SU-DHL-6 (cell line): ENCODE data around the gene PLA2G10.
"Not testable (repeated sequence)": the region's sequence is repeated elsewhere in the genome, so short reads cannot be mapped to it uniquely, and the experiment has no call there.

Experiments
- H2AFZ ChIP-seq: fragments of 200-600 bp; sonication (generic); 2 replicates; pipeline ENCODE4 v1.6.1; 2014; ENCODE audit warnings: low read depth, mild to moderate bottlenecking, moderate library complexity, mixed read lengths, antibody characterized with exemption, low read length; ENCODE audit not compliant: severe bottlenecking
- H3F3A ChIP-seq: fragments of 200-600 bp; shearing (Covaris generic); 2 replicates; pipeline ENCODE4 v1.6.0; 2016; ENCODE audit warnings: antibody characterized with exemption, mild to moderate bottlenecking; ENCODE audit not compliant: insufficient read depth
- H3K27ac ChIP-seq: fragments of 200-600 bp; sonication (generic); 2 replicates; pipeline ENCODE4 v1.5.1; 2016; ENCODE audit warnings: low read depth, mild to moderate bottlenecking, low read length, moderate library complexity, mixed read lengths
- H3K27me3 ChIP-seq: fragments of 200-600 bp; sonication (generic), shearing (Covaris generic); 2 replicates; pipeline ENCODE4 v1.6.0; 2014; ENCODE audit warnings: mild to moderate bottlenecking, low read length
- H3K36me3 ChIP-seq: fragments of 200-600 bp; sonication (generic); 2 replicates; pipeline ENCODE4 v1.6.1; 2014; ENCODE audit warnings: mild to moderate bottlenecking, low read length, mixed read lengths
- H3K4me2 ChIP-seq: fragments of 300-600, 200-600 bp; shearing (Covaris generic), sonication (generic); 2 replicates; pipeline ENCODE4 v1.6.0; 2014; ENCODE audit warnings: low read length, low read depth, mild to moderate bottlenecking; ENCODE audit not compliant: poor library complexity, severe bottlenecking
- H3K4me3 ChIP-seq: fragments of 200-600 bp; sonication (generic); 2 replicates; pipeline ENCODE4 v1.5.1; 2014; ENCODE audit warnings: antibody characterized with exemption, low read length, mild to moderate bottlenecking, mixed read lengths; ENCODE audit not compliant: insufficient read depth, poor library complexity, severe bottlenecking
- H3K79me2 ChIP-seq: fragments of 200-600 bp; sonication (generic); 2 replicates; pipeline ENCODE4 v1.6.1; 2014; ENCODE audit warnings: mild to moderate bottlenecking, low read length, moderate library complexity; ENCODE audit not compliant: insufficient read depth
- H3K9ac ChIP-seq: fragments of 200-600 bp; sonication (generic); 2 replicates; pipeline ENCODE4 v1.7.0; 2014; ENCODE audit warnings: mild to moderate bottlenecking, low read length
- H3K9me2 ChIP-seq: fragments of 200-600 bp; sonication (generic); replicated peaks from 2 replicates; pipeline ENCODE4 v1.6.1; 2014; ENCODE audit warnings: low read length; ENCODE audit not compliant: insufficient read depth
- H3K9me3 ChIP-seq: fragments of 200-600 bp; sonication (generic); 2 replicates; pipeline ENCODE4 v1.6.1; 2014; ENCODE audit warnings: low read length, mixed read lengths; ENCODE audit not compliant: insufficient read depth
- H4K20me1 ChIP-seq: fragments of 200-600 bp; sonication (generic); 2 replicates; pipeline ENCODE4 v1.6.1; 2014; ENCODE audit warnings: low read depth, mild to moderate bottlenecking, antibody characterized with exemption, low read length, moderate library complexity, mixed read lengths
- EZH2phosphoT487 ChIP-seq: fragments of 200-600 bp; sonication (generic), shearing (Covaris generic); conservative IDR thresholded peaks from 2 replicates; pipeline ENCODE4 v1.6.1; 2018; ENCODE audit warnings: mild to moderate bottlenecking, antibody characterized with exemption, low read length, moderate library complexity, mixed read lengths
- TF ChIP-seq, protein P1 (sequence below): fragments of 200-600 bp; sonication (generic); IDR thresholded peaks from one replicate; pipeline ENCODE4 v1.5.1; 2017; ENCODE audit warnings: antibody characterized with exemption, mild to moderate bottlenecking, low read length, moderate library complexity; ENCODE audit not compliant: insufficient read depth, poor library complexity, severe bottlenecking

Gene PLA2G10

DNA sequence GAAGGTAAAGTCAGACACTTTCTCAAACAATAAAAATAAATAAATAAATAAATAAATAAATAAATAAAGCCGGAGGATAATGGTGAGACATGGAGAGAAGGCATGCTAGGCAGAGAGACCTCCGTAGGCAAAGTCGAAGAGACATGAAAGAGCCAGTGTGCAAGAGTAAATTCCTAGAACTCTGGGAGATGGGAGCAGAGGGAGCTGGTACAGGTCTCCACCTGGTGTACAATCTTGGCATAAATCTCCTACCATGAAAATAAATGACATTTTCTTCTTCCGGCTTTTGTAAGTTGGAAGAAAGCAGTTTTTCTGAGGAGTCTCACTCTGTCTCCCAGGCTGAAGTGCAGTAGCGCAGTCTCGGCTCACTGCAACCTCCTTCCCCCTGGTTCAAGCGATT is 7.8 kb upstream of the PLA2G10 start:
- H3K27me3 ChIP-seq, H3K79me2 ChIP-seq, H3K9me3 ChIP-seq, H3F3A ChIP-seq, H3K4me2 ChIP-seq, H4K20me1 ChIP-seq, H3K27ac ChIP-seq, H2AFZ ChIP-seq, H3K4me3 ChIP-seq, H3K9me2 ChIP-seq, H3K36me3 ChIP-seq, H3K9ac ChIP-seq: not testable (repeated sequence)

DNA sequence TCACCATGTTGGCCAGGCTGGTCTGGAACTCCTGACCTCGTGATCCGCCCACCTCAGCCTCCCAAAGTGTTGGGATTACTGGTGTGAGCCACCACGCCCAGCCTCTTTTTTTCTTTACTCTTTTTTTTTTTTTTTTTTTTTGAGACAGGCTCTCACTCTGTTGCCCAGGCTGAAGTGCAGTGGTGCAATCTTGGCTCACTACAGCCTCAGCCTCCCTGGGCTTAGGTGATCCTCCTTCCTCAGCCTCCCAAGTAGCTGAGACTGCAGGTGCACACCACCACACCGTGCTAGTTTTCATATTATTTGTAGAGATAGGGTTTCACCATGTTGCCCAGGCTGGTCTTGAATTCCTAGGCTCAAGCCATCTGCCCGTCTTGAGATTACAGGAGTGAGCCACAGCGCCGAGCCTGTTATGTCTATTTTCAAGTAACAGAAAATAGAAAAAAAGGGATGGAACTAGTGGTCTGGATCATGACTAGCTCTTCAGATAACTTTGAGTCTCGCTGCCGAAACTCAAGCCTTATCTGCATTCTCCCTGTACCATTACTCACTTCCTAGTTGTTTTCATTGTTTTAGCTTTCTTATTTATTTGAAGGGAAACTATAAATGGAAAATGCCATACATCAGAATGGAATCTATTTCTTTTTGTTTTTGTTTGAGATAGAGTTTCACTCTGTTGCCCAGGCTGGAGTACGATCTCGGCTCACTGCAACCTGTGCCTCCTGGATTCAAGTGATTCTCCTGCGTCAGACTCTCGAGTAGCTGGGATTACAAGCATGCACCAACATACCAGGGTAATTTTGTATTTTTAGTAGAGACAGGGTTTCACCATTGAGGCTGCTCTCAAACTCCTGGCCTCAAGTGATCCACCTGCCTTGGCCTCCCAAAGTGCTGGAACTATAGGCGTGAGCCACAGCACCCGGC is 8.0 kb downstream of the PLA2G10 start:
- H3K9me3 ChIP-seq, H3K4me3 ChIP-seq, H3K27ac ChIP-seq, H3F3A ChIP-seq, H3K36me3 ChIP-seq, H3K9ac ChIP-seq, H3K27me3 ChIP-seq, H3K79me2 ChIP-seq, H3K4me2 ChIP-seq, H4K20me1 ChIP-seq, H2AFZ ChIP-seq, H3K9me2 ChIP-seq: not testable (repeated sequence)

DNA sequence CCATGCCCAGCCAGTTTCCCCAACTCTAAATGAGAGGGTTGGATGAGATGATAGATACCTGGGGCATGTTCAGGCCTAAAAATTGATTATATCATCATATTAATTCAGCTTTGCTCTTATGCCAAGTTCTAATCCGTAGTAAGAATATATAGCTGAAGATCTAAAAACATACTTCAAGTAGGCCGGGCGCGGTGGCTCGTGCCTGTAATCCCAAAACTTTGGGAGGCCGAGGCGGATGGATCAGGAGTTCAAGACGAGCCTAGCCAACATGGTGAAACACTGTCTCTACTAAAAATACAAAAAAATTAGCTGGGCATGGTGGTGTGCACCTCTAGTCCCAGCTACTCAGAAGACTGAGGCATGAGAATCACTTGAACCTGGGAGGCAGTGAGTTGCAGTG is 12.0 kb downstream of the PLA2G10 start:
- Histone ChIP-seq H3F3A (no peaks in the 10 kb centered on the region), H3K9me2 (no peaks in the 10 kb centered on the region), H3K79me2 (no peaks in the 10 kb centered on the region), H3K9ac (no peak overlapping the region), H3K27ac (no peak overlapping the region), H3K4me2 (no peak overlapping the region), H4K20me1 (no peaks in the 10 kb centered on the region), H3K4me3 (no peak overlapping the region), H3K9me3 (no peaks in the 10 kb centered on the region), H3K27me3 (no peaks in the 10 kb centered on the region), H3K36me3 (no peaks in the 10 kb centered on the region), H2AFZ (no peak overlapping the region)
- TF ChIP-seq, protein P1, sequence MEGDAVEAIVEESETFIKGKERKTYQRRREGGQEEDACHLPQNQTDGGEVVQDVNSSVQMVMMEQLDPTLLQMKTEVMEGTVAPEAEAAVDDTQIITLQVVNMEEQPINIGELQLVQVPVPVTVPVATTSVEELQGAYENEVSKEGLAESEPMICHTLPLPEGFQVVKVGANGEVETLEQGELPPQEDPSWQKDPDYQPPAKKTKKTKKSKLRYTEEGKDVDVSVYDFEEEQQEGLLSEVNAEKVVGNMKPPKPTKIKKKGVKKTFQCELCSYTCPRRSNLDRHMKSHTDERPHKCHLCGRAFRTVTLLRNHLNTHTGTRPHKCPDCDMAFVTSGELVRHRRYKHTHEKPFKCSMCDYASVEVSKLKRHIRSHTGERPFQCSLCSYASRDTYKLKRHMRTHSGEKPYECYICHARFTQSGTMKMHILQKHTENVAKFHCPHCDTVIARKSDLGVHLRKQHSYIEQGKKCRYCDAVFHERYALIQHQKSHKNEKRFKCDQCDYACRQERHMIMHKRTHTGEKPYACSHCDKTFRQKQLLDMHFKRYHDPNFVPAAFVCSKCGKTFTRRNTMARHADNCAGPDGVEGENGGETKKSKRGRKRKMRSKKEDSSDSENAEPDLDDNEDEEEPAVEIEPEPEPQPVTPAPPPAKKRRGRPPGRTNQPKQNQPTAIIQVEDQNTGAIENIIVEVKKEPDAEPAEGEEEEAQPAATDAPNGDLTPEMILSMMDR: no peak
- no peak for TF ChIP-seq EZH2phosphoT487

DNA sequence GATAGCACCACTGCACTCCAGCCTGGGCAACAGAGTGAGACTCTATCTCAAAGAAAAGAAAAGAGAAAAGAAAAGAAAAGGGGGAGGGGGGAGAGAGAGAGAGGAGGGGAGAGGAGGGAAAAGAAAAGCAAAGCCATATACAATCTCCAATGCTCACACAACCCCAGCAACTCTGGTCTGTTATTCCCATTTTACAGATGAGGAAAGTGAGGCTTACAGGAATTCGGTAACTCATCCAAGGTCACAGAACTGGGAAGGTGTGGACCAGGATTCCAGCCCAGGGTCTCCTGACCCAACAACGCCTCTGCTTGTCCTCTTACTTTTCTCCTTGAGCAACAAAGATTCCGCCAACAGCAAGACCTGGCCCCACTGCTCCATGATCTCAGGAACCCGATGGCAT is 13.0 kb downstream of the PLA2G10 start:
- Histone ChIP-seq H3K27ac (no peak overlapping the region), H3K79me2 (no peaks in the 10 kb centered on the region), H3K36me3 (no peaks in the 10 kb centered on the region), H4K20me1 (no peaks in the 10 kb centered on the region), H3F3A (no peaks in the 10 kb centered on the region), H3K9me2 (no peaks in the 10 kb centered on the region), H3K9me3 (no peaks in the 10 kb centered on the region), H3K9ac (no peak overlapping the region), H2AFZ (no peak overlapping the region), H3K4me2 (no peak overlapping the region), H3K27me3 (no peaks in the 10 kb centered on the region), H3K4me3 (no peak overlapping the region)
- TF ChIP-seq, protein P1: no peak
- no peak for TF ChIP-seq EZH2phosphoT487

DNA sequence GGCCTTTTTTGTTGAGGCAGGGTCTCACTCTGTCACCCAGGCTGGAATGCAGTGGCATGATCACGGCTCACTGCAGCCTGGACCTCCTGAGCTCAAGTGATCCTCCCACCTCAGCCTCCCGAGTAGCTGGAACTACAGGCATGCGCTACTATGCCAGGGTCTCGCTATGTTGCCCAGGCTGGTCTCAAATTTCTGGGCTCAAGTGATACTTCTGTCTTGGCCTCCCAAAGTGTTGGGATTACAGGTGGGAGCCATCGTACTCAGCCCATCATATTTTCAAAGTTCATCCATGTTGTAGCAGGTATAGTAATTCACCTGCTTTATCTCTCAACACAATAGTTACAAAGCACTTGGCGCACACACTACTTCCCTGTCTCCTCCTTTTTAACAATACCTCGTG is 13.7 kb downstream of the PLA2G10 start:
- H3K27me3 ChIP-seq, H3K9me3 ChIP-seq, H3K27ac ChIP-seq, H3K9ac ChIP-seq, H3K36me3 ChIP-seq, H2AFZ ChIP-seq, H3F3A ChIP-seq, H3K4me3 ChIP-seq, H3K79me2 ChIP-seq, H3K4me2 ChIP-seq, H4K20me1 ChIP-seq, H3K9me2 ChIP-seq: not testable (repeated sequence)
